GM18867 (cell line): Measurements from ENCODE around the gene EFNB2.

Experiments
- ATAC-seq: cut with Tn5 transposase; IDR thresholded peaks from one replicate; pipeline ENCODE4 v1.9.1; 2021; ENCODE audit warnings: mild to moderate bottlenecking, moderate library complexity; ENCODE audit not compliant: unreplicated experiment

The EFNB2 gene

GRCh38 chr13:106503730-106504453 is 31.6 kb downstream of the EFNB2 start:
- no peak for ATAC-seq

- no peak for ATAC-seq
Observed at GRCh38 chr13:106503272-106503671, 32.2 kb downstream of the EFNB2 start.

DNA sequence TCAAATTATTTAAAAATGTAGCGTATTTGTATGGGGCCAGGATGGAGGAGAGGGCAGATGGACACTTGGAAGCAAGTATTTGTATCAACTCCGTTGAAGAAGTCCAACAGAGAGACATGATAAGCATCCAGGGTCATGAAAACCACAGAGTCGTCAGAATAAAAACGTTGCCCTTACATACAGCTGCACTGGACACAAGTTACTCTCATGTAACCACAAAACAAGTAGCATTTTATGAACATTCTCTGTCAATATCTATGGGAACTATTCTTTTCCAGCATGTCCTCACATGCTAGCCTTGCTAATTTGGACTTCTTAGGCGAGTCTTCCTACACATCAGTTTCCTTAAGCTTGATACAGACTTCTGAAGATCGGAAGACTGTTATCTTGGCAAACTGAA is 35.0 kb downstream of the EFNB2 start:
- no peak for ATAC-seq

DNA sequence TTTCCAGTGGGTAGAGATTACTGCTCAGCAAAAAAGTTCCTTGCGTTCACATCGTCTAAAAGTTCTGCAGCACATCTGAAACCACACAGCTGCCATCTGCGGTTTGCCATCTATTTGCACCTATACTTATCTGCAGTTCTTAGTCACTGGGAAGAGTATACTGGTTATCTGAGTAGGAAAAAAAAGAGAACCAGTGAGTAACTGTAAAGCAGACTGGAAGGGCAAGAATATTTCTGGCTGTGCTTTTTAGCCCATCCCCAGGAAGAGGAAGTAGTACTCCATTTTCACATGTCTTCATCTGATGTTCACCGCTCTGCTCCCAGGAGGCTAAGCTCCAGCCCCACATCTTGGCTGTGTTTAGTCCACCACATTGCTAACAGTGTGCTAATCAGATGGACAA is 35.6 kb downstream of the EFNB2 start:
- ATAC-seq: peak; percentile 77

GRCh38 chr13:106499113-106499512 is 36.3 kb downstream of the EFNB2 start:
- ATAC-seq: no peak

DNA sequence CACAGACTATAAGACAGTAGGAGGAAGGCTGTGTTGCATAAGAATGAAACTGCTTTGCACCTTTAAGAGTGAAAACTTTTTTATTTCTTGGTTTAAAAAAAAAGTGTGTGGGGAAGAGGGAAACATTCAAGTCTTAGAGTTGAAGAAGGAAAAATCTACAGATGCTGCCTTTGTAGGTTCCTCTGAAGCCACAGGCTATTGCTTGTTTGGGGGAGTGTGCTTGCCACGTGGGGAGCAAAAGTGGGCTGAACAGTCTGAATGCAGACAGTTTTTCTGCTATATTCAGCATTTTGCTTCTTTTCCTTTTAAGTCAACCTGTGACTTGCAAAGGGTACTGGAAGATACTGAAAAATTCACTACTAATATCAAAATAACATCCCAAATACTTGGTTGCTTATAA is 36.9 kb downstream of the EFNB2 start:
- ATAC-seq: no peak

DNA sequence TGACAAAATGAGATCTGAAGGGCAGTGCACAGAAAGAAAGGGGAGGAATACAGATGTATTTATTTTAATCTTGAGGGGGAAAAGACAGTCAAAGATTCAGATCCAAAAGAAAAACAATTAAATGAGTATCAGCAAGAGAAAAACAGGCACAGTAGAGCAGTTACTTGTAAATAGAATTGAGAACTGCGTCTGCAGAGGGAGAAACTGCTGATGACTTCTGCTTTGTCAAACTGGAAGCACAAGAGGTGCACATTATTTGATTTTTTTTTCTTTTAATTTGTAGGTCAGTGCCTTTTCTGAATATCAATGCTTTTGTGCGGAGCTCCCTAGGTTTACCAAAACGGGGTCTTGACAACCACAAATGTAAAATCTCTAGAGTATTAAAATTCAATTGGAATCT is 37.3 kb downstream of the EFNB2 start:
- no peak for ATAC-seq

GRCh38 chr13:106497079-106497478 is 38.4 kb downstream of the EFNB2 start:
- no peak for ATAC-seq

- no peak for ATAC-seq
Observed at GRCh38 chr13:106496072-106496997, 39.1 kb downstream of the EFNB2 start.

- ATAC-seq: no peak
Observed at GRCh38 chr13:106494936-106495335, 40.5 kb downstream of the EFNB2 start.

DNA sequence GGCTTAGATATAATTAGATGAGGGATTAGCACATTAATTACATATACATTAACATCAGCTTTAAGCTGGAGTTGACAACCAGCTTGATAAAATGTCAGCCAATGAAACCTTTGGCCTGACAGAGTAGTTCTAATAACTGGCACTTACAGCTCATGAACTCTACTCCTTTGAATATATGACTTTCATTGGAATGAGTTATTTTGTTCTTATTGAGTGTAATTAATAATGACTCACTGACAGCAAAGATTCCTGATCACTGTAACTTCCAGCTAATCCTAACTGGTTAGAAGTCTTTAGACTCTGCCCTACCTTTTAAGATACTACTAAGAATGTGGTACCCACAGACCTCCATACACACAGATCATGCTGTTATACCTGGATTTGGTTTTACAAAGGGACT is 41.0 kb downstream of the EFNB2 start:
- no peak for ATAC-seq

GRCh38 chr13:106493533-106494220 is 41.8 kb downstream of the EFNB2 start:
- ATAC-seq: peak; percentile 71

GRCh38 chr13:106492588-106493475 is 42.6 kb downstream of the EFNB2 start:
- no peak for ATAC-seq

DNA sequence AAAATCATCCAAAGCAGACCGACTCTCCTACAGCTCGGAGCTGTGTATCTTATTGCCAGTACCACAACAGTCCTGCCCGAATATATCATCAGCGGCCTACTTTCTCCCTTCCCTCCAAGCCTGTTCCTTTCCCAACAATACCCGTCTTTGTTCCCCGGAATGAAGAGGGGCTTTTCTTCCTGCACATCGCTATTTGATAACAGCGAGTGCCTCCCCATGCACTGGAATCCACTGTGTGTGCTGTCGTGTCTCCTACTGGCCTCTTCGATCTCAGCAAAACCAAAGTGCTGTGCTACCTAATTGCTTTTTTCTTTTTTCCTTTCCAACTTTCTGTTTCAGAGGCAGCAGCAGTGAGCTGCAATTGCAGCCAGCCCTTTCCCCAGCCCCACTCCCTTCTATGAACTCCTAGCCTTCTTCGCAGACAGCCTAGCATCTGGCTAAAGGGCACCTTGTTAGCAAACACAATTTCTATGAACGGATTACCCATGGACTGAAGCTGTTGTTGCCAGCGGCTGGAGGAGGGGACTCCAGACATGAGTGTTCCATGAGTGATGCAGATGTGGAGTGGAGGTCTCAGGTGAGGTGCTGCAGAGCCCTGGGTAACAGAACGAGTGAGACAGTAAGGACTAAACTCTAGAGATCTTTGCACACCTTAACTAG is 43.4 kb downstream of the EFNB2 start:
- no peak for ATAC-seq

DNA sequence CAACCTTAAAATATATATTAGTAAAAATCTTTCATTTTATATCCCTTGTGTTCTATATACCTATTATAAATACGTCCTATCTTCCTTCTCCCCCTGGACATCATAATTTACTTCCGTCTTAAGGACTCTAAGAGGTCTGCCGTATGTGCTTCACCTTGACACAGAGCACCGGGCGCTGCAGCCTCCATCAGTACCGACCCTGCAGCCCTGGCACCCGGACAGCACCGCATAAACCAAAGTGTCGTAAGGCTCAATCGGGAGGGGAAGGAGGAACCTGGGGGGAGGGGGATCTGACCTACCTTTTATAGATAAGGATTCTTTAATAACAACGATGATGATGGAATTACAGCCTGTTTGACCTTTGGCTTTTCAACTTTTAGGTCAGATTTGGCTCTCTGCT is 44.0 kb downstream of the EFNB2 start:
- no peak for ATAC-seq

GRCh38 chr13:106490569-106491321 is 44.7 kb downstream of the EFNB2 start:
- ATAC-seq: peak; percentile 52

GRCh38 chr13:106489849-106490568 is 45.5 kb downstream of the EFNB2 start:
- ATAC-seq: no peak

- ATAC-seq: no peak
Observed at GRCh38 chr13:106488686-106489085, 46.8 kb downstream of the EFNB2 start.

- ATAC-seq: no peak
Observed at GRCh38 chr13:106488076-106488475, 47.4 kb downstream of the EFNB2 start.
